ENCODE data around the gene GMFB.

DNA sequence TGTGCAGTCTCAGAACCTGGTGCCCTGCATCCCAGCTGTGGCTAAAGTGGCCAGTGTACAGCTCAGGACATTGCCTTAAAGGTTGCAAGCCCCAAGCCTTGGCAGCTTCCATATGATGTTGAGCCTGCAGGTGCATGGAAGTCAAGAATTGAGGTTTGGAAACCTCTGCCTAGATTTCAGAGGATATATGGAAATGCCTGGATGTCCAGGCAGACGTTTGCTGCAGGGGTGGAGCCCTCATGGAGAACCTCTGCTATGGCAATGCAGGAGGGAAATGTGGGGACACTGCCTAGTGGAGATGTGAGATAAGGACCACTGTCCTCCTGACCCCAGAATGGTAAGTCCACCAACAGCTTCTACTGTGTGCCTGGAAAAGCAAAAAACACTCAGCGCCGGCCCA, 29.7 kb downstream of the GMFB start:
- TF ChIP-seq EP300 (IDR thresholded peaks at IDR 0.05; ENCODE audit: low read length) (no peak), POLR2AphosphoS5 (IDR thresholded peaks at IDR 0.05; ENCODE audit: control insufficient read depth, insufficient read depth, low read depth, low read length) (no peak), CTCF (IDR thresholded peaks at IDR 0.05 in 2 of 3, conservative IDR thresholded peaks at IDR 0.05 in 1 of 3; ENCODE audit: insufficient read depth in 2 of 3, low read depth in 1 of 3, low read length in 3 of 3) (no peak), PML (IDR thresholded peaks at IDR 0.05; ENCODE audit: low read length) (no peak), FOSL1 (tag; conservative IDR thresholded peaks at IDR 0.05) (no peak), CREB3L1 (IDR thresholded peaks at IDR 0.05; ENCODE audit: borderline replicate concordance, low read depth) (no peak), BDP1 (IDR thresholded peaks at IDR 0.05; ENCODE audit: insufficient read depth, insufficient read length) (no peak), ZNF239 (CRISPR knock-in tag; IDR thresholded peaks at IDR 0.05) (no peak), RFX5 (IDR thresholded peaks at IDR 0.05; ENCODE audit: low read depth, low read length) (no peak), SRF (CRISPR knock-in tag; IDR thresholded peaks at IDR 0.05) (no peak)
- TF ChIP-seq, protein P1, sequence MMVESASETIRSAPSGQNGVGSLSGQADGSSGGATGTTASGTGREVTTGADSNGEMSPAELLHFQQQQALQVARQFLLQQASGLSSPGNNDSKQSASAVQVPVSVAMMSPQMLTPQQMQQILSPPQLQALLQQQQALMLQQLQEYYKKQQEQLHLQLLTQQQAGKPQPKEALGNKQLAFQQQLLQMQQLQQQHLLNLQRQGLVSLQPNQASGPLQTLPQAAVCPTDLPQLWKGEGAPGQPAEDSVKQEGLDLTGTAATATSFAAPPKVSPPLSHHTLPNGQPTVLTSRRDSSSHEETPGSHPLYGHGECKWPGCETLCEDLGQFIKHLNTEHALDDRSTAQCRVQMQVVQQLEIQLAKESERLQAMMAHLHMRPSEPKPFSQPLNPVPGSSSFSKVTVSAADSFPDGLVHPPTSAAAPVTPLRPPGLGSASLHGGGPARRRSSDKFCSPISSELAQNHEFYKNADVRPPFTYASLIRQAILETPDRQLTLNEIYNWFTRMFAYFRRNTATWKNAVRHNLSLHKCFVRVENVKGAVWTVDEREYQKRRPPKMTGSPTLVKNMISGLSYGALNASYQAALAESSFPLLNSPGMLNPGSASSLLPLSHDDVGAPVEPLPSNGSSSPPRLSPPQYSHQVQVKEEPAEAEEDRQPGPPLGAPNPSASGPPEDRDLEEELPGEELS (CRISPR knock-in tag; IDR thresholded peaks at IDR 0.05; ENCODE audit: borderline replicate concordance) = no peak
- TF ChIP-seq, protein P2, sequence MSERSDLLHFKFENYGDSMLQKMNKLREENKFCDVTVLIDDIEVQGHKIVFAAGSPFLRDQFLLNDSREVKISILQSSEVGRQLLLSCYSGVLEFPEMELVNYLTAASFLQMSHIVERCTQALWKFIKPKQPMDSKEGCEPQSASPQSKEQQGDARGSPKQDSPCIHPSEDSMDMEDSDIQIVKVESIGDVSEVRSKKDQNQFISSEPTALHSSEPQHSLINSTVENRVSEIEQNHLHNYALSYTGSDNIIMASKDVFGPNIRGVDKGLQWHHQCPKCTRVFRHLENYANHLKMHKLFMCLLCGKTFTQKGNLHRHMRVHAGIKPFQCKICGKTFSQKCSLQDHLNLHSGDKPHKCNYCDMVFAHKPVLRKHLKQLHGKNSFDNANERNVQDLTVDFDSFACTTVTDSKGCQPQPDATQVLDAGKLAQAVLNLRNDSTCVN (CRISPR knock-in tag; IDR thresholded peaks at IDR 0.05) = no peak
